22Rv1 (cell line): ENCODE measurements around the gene AKR7A2.

Experiments used
- ZFX ChIP-seq: fragments of 450-650 bp; IDR thresholded peaks from 2 replicates; pipeline ENCODE4 v1.6.1; 2017; ENCODE audit warnings: antibody characterized with exemption, borderline replicate concordance
- TF ChIP-seq, protein P1 (sequence below): fragments of 450-650 bp; IDR thresholded peaks from 2 replicates; pipeline ENCODE4 v1.5.1; 2017; ENCODE audit warnings: mild to moderate bottlenecking

GRCh38 chr1:19300211-19300610 lies 11.7 kb downstream of the AKR7A2 start:
- TF ChIP-seq, protein P1, sequence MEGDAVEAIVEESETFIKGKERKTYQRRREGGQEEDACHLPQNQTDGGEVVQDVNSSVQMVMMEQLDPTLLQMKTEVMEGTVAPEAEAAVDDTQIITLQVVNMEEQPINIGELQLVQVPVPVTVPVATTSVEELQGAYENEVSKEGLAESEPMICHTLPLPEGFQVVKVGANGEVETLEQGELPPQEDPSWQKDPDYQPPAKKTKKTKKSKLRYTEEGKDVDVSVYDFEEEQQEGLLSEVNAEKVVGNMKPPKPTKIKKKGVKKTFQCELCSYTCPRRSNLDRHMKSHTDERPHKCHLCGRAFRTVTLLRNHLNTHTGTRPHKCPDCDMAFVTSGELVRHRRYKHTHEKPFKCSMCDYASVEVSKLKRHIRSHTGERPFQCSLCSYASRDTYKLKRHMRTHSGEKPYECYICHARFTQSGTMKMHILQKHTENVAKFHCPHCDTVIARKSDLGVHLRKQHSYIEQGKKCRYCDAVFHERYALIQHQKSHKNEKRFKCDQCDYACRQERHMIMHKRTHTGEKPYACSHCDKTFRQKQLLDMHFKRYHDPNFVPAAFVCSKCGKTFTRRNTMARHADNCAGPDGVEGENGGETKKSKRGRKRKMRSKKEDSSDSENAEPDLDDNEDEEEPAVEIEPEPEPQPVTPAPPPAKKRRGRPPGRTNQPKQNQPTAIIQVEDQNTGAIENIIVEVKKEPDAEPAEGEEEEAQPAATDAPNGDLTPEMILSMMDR, result no peak
- TF ChIP-seq ZFX, result no peak
